K562 (cell line): Measurements from ENCODE around the gene PRPSAP1. TPM values are rescaled to one million over a fixed set of nuclear protein-coding genes. Genes with fewer than 3 reads are reported as not detected.
"Not testable (repeated sequence)": the region's sequence is repeated elsewhere in the genome, so short reads cannot be mapped to it uniquely, and the experiment has no call there.

Experiments used
- ATAC-seq: fragments of 200-7000 bp; cut with Tn5 transposase; 3 replicates; pipeline ENCODE4 v1.9.1; 2020; ENCODE audit warnings: moderate library complexity
- BruUV-seq: library from RNA; stranded (reverse); fragments of 400-500 nt; replicated peaks from 2 replicates; lab custom pipeline; 2021; lab: Mats Ljungman, UMichigan
- CTCF ChIA-PET: fragments of 300-600 bp; formaldehyde crosslinking; extraction: SDS; loops from one replicate; lab custom pipeline; 2021; ENCODE audit warnings: low intra/inter-chr PET ratio; lab: Yijun Ruan, JAX
- POLR2A ChIA-PET: fragments of 300-600, 350-650 bp; sonication (Branson Sonifier 250); formaldehyde crosslinking; extraction: SDS; loops from one replicate; lab custom pipeline; 2021; ENCODE audit warnings: antibody characterized with exemption, inconsistent platforms; lab: Yijun Ruan, JAX
- DNase-seq, 4 experiments: peaks; one replicate each; pipeline versions ENCODE4 v3.0.0 to v3.0.0-alpha.2; 2011 to 2018; ENCODE audit warnings: low spot score in 3 of 4, mixed read lengths in 3 of 4; ENCODE audit errors: extremely low read depth in 1 of 4
- FAIRE-seq: peaks from 2 replicates; lab custom pipeline; 2011; peaks lifted over from hg19 to GRCh38; lab: Jason Lieb, UNC
- H2AFZ ChIP-seq: 2 replicates; pipeline ENCODE4 v1.6.0; 2011; ENCODE audit warnings: low read depth, low read length, control low read depth, inconsistent platforms
- H3K27ac ChIP-seq: fragments of 200-600 bp; 3 replicates; pipeline ENCODE4 v1.8.0; 2011; ENCODE audit warnings: low read depth, mild to moderate bottlenecking, control low read depth, inconsistent platforms, low read length, moderate library complexity, mixed read lengths; ENCODE audit errors: extremely low read depth
- H3K27me3 ChIP-seq, 2 experiments: fragments of 300-600 bp in 1 of 2; 2 replicates in 1 of 2; 3 replicates in 1 of 2; pipeline versions ENCODE4 v1.6.0 to v1.8.0; 2011; ENCODE audit warnings: inconsistent platforms in 2 of 2, low read length in 2 of 2, mild to moderate bottlenecking in 1 of 2, mixed read lengths in 1 of 2, moderate library complexity in 1 of 2; ENCODE audit not compliant: control insufficient read depth in 2 of 2, insufficient read depth in 2 of 2
- H3K36me3 ChIP-seq: fragments of 300-600 bp; 3 replicates; pipeline ENCODE4 v1.8.0; 2011; ENCODE audit warnings: mild to moderate bottlenecking, low read length, inconsistent platforms; ENCODE audit not compliant: control insufficient read depth, insufficient read depth
- H3K4me1 ChIP-seq, 2 experiments: fragments of 200-600 bp in 1 of 2; replicated peaks in 1 of 2; 2 replicates in 1 of 2; 3 replicates in 1 of 2; pipeline versions ENCODE4 v1.5.1 to v1.8.0; 2011; ENCODE audit warnings: inconsistent platforms in 2 of 2, low read length in 2 of 2, mild to moderate bottlenecking in 1 of 2, mixed read lengths in 1 of 2, moderate library complexity in 1 of 2; ENCODE audit not compliant: control insufficient read depth in 2 of 2, insufficient read depth in 2 of 2
- H3K4me2 ChIP-seq: 2 replicates; pipeline ENCODE4 v1.6.1; 2011; ENCODE audit warnings: low read length, control low read depth, inconsistent platforms, mixed read lengths; ENCODE audit not compliant: insufficient read depth
- H3K4me3 ChIP-seq: fragments of 200-600 bp; sonication (generic), shearing (Covaris generic); 2 replicates; pipeline ENCODE4 v1.5.1; 2016; ENCODE audit warnings: control low read depth, inconsistent platforms
- H3K79me2 ChIP-seq: fragments of 200-600 bp; 3 replicates; pipeline ENCODE4 v1.8.0; 2011; ENCODE audit warnings: low read length, inconsistent platforms; ENCODE audit not compliant: control insufficient read depth, insufficient read depth
- H3K9ac ChIP-seq, 2 experiments: 2 replicates each; pipeline versions ENCODE4 v1.6.0 to v1.6.1; 2011; ENCODE audit warnings: low read depth in 2 of 2, low read length in 2 of 2, control low read depth in 1 of 2, inconsistent platforms in 1 of 2, mild to moderate bottlenecking in 1 of 2, mixed read lengths in 1 of 2; ENCODE audit not compliant: insufficient read depth in 1 of 2
- H3K9me1 ChIP-seq: one replicate; pipeline ENCODE4 v1.6.0; 2011; ENCODE audit warnings: inconsistent platforms, mild to moderate bottlenecking, low read length, moderate library complexity; ENCODE audit not compliant: control insufficient read depth, insufficient read depth
- H3K9me3 ChIP-seq: replicated peaks from 2 replicates; pipeline ENCODE4 v1.5.1; 2011; ENCODE audit warnings: low read depth, low read length, inconsistent platforms; ENCODE audit not compliant: control insufficient read depth, insufficient read depth
- H4K20me1 ChIP-seq: replicated peaks from 2 replicates; pipeline ENCODE4 v1.6.1; 2011; ENCODE audit warnings: low read length, inconsistent platforms, mixed read lengths; ENCODE audit not compliant: control insufficient read depth, insufficient read depth
- NFRKB ChIP-seq: fragments of 450-650 bp; IDR thresholded peaks from 2 replicates; pipeline ENCODE4 v1.6.1; 2016; ENCODE audit warnings: low read depth
- POLR2G ChIP-seq: fragments of 200-400 bp; formaldehyde crosslinking; IDR thresholded peaks from 2 replicates; pipeline ENCODE4 v1.6.1; 2017; ENCODE audit warnings: low read depth, mild to moderate bottlenecking, antibody characterized with exemption, low read length, moderate library complexity
- WGBS: fragments of 100-300 bp; shearing (Covaris generic); methylation state at CpG from one replicate; pipeline ENCODE4 v1.1.6; 2016; ENCODE audit warnings: low coverage, mixed read lengths; ENCODE audit not compliant: insufficient coverage; ENCODE audit errors: missing lambda C conversion rate; 5-methylcytosine and 5-hydroxymethylcytosine counted together
- in situ Hi-C: fragments of 300-500 bp; cut with MboI; formaldehyde crosslinking; loops from 4 replicates; pipeline ENCODE4 v1.15.0; 2018; ENCODE audit warnings: inconsistent platforms, mixed read lengths
- intact Hi-C: fragments of 100-400 bp; cut with micrococcal nuclease; formaldehyde crosslinking; loops from 2 replicates; pipeline ENCODE4 v1.14.2; 2022
- polyA plus RNA-seq, 8 experiments: library from polyadenylated mRNA; depleted of rRNA in 4 of 8; stranded (reverse) in 5 of 8; unstranded in 3 of 8; fragments of >200 nt; fragmentation: Nextera tagmentation in 2 of 8; fragmentation: Illumina TruSeq in 1 of 8; extraction: Ambion mirVana in 2 of 8; extraction: Trizol in 1 of 8; gene quantifications; 2 replicates each; pipeline versions ENCODE4 v1.2.1 to v1.2.3, GENCODE V29; 2011 to 2014; ENCODE audit warnings: inconsistent platforms in 1 of 8, missing spikeins in 1 of 8
- total RNA-seq, 7 experiments: library from RNA; depleted of rRNA in 6 of 7; stranded (reverse); fragments of >200 nt in 6 of 7; fragmentation: Illumina TruSeq in 2 of 7; extraction: Trizol in 2 of 7; gene quantifications; 2 replicates each; pipeline versions ENCODE4 v1.2.1 to v1.2.3, GENCODE V29; 2011 to 2021; ENCODE audit warnings: low replicate concordance in 1 of 7

The PRPSAP1 gene
- total and polyA plus RNA-seq, 9 of the 15 experiments (the other 6 are each of a cell fraction or from before 2014, with no cell fraction given), result 21.9 to 77.1 (median 40.8) TPM

DNA sequence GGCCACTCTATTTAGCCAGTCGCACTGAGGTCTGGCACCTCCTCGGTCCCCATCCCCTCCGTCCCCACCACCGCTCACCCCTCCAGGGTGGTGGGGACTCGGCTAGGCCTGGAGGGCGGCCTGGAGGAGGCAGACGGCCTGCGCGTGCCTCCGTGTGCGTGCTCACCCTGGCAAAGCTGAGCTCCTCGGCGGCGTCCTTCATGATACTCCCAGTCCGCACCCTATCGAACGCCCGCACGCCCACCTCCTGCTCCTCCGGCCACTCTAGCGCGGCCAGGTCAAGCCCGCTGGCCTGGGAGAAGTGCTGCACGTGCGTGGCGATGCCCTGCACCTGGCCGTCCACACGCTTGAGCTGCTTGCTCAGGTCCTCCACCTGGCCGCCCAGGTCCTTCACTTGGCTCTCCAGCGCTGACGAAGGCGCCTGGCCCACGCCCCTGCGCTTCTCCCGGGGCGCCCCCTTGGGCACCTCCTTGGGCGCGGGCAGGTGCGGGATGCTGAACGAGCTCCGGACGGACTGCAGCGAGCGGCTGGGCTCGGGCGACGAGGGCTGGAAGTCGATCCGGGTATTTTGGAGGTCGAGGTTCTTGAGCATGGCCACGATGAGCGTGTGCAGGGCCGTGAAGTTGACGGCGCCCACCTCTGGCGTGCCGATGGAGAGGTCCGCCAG is 46.3 kb downstream of the PRPSAP1 start:
- Histone ChIP-seq H4K20me1 (no peaks in the 10 kb centered on the region), H3K27me3 (no peaks in the 10 kb centered on the region), H3K4me1 (peaks cover 0 to 4% of the 10 kb centered on the region in 2 experiments; a peak in 3 of 5 replicates), H2AFZ (no peak overlapping the region), H3K27ac (no peak overlapping the region), H3K4me2 (no peak overlapping the region), H3K36me3 (peaks cover 16% of the 10 kb centered on the region; the same call in 2 of the 3 replicates), H3K9me3 (no peaks in the 10 kb centered on the region), H3K79me2 (no peaks in the 10 kb centered on the region), H3K4me3 (no peak overlapping the region), H3K9ac (no peak overlapping the region), H3K9me1 (no peaks in the 10 kb centered on the region)
- DNase-seq (no peak), ATAC-seq (no peak), FAIRE-seq (no peak)
- WGBS, result 95% methylated on average over 43 of the region's 58 CpGs
- CTCF ChIA-PET, result no interaction called here
- in situ Hi-C loops (no loop called here), intact Hi-C loops (no loop called here)
- POLR2A ChIA-PET, result interaction anchor here (0.8 to 1.0 kb wide), 2 partner anchors 13 to 78 kb away, joined by 3 to 4 read pairs; no protein-coding TSS in a partner anchor
- no peak for TF ChIP-seq NFRKB
- TF ChIP-seq POLR2G, result peak; percentile 68
- BruUV-seq, result no TSS peak

DNA sequence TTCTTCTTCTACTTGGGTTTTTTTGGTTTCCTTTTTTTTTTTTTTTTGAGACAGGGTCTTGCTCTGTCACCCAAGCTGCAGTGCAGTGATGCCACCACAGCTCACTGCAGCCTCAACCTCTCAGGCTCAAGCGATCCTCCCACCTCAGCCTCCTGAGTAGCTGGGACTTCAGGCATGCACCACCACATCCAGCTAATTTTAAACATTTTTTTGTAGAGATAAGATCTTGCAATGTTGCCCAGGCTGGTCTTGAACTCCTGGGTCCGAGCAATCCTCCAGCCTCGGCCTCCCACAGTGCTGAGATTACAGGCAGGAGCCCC is 48.6 kb downstream of the PRPSAP1 start:
- H3K27ac ChIP-seq, H2AFZ ChIP-seq, H3K27me3 ChIP-seq, H3K9me1 ChIP-seq, H3K36me3 ChIP-seq, H3K79me2 ChIP-seq, H3K9me3 ChIP-seq, H3K4me3 ChIP-seq, FAIRE-seq, in situ Hi-C loops, H4K20me1 ChIP-seq, ATAC-seq, H3K4me1 ChIP-seq, DNase-seq, H3K4me2 ChIP-seq, BruUV-seq: not testable (repeated sequence)
- POLR2A ChIA-PET, result interaction anchor here (0.6 to 1.4 kb wide), 4 partner anchors 81 to 402 kb away, joined by 3 to 5 read pairs (median 4); no protein-coding TSS in a partner anchor
- CTCF ChIA-PET, result interaction anchor here (0.7 to 3.8 kb wide), 3 partner anchors 82 to 148 kb away, joined by 3 to 38 read pairs (median 3); partner anchors contain the start of gene UBE2O
- intact Hi-C loops, result loop anchor here (2.0 kb wide), 1 partner anchor 154 kb away; no protein-coding TSS in a partner anchor
- 86% methylated on average over 3 of the region's 3 CpGs for WGBS
- peak overlapping the region in 1 of 2 experiments; percentile 10; a peak in 1 of 4 replicates for H3K9ac ChIP-seq
